Gastrocnemius medialis (tissue), 4 donors: ENCODE data around the gene MTHFSD. TPM values are rescaled to one million over a fixed set of nuclear protein-coding genes. Genes with fewer than 3 reads are reported as not detected.

Experiments used
- ATAC-seq, 2 donors: fragments of 150-250 bp; one replicate each; pipeline ENCODE4 v1.9.1; 2016
- DNase-seq, 2 donors: peaks; one replicate each; pipeline ENCODE4 v3.0.0-alpha.2; 2019
- H3K27ac ChIP-seq, 4 donors: fragments of 200-600 bp; sonication (generic); 1 replicate in 1 of 4; 2 replicates in 3 of 4; pipeline ENCODE4 v1.5.1; 2016 to 2018; ENCODE audit warnings: mild to moderate bottlenecking in 2 of 4, moderate library complexity in 1 of 4
- H3K27me3 ChIP-seq, 3 donors: fragments of 200-600 bp; sonication (generic) in 2 of 3; 1 replicate in 1 of 3; 2 replicates in 2 of 3; pipeline versions ENCODE4 v1.5.1 to v1.6.0; 2016 to 2019; ENCODE audit warnings: mild to moderate bottlenecking in 1 of 3, moderate library complexity in 1 of 3
- H3K36me3 ChIP-seq, 2 donors: fragments of 200-600 bp; sonication (generic) in 1 of 2; one replicate each; pipeline ENCODE4 v1.5.1; 2017 to 2018
- H3K4me1 ChIP-seq, 2 donors: fragments of 200-600 bp; sonication (generic) in 1 of 2; one replicate each; pipeline ENCODE4 v1.5.1; 2016 to 2017; ENCODE audit warnings: mild to moderate bottlenecking in 2 of 2
- H3K4me3 ChIP-seq, 4 donors: fragments of 200-600 bp; sonication (generic) in 3 of 4; 1 replicate in 1 of 4; 2 replicates in 3 of 4; pipeline ENCODE4 v1.5.1; 2016 to 2019; ENCODE audit warnings: mild to moderate bottlenecking in 2 of 4
- H3K9me3 ChIP-seq, 3 donors: fragments of 200-600 bp; sonication (generic) in 2 of 3; 1 replicate in 1 of 3; 2 replicates in 2 of 3; pipeline ENCODE4 v1.5.1; 2016 to 2019
- POLR2A ChIP-seq, 2 donors: fragments of 450-650 bp; IDR thresholded peaks; one replicate each; pipeline ENCODE4 v1.6.1; 2017; ENCODE audit warnings: antibody characterized with exemption in 2 of 2, mild to moderate bottlenecking in 2 of 2, moderate library complexity in 2 of 2
- in situ Hi-C, 4 donors: fragments of 200-750 bp; cut with MboI; loops; one replicate each; pipeline versions ENCODE4 v1.15.0 to v1.8.0; 2017; ENCODE audit warnings: low sequenced_read_pairs in 4 of 4
- intact Hi-C: fragments of 100-400 bp; cut with DNase I; formaldehyde crosslinking; loops from one replicate; pipeline ENCODE4 v1.15.1; 2023; ENCODE audit warnings: low total_unique reads
- total RNA-seq, 4 donors: library from RNA; depleted of rRNA; stranded (reverse); fragments of >200 nt; gene quantifications; one replicate each; pipeline versions ENCODE4 v1.1.0 to v1.2.3, GENCODE V29; 2016
- TF ChIP-seq, protein P1 (sequence below), 5 experiments: fragments of 450-650 bp in 3 of 5; fragments of 200-600 bp in 2 of 5; sonication (generic) in 2 of 5; IDR thresholded peaks in 4 of 5; conservative IDR thresholded peaks in 1 of 5; 1 replicate in 4 of 5; 2 replicates in 1 of 5; pipeline ENCODE4 v1.5.1; 2016 to 2019; ENCODE audit warnings: antibody characterized with exemption in 5 of 5, mild to moderate bottlenecking in 3 of 5, moderate library complexity in 3 of 5

Gene MTHFSD
- total RNA-seq, 4 donors from 2014 or later: 10.9 to 31.2 (median 16.0) TPM

DNA sequence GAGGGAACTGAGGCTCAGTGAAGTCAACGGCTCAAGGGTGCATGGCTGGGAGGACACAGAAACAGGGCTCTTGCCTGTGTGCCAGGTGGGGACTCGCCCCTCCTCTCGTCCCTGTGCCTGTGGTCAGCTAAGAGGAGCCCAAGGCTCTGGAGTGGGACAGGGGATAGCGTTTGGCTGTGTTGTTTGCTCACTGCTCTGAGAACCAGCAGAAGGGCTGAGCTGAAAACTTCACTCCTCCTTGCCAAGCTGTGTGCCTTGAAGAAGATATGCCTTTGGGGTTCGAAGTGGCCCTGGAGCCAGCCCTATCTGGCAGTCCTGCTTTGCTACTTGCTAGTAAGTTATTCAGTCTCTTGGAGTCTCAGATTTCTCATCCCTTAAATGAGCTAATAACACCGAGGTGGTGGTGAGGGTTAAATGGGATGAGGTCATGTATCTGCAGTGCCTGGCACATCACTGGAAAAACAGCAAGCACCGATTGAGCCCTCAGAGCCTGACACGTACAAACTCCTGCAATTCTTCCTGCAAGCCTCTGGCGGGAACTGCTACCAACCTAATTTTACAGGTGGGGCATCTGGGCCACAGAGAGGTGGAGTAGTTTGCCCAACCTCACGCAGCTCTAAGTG, 41.1 kb upstream of the MTHFSD start:
- peaks cover 14 to 41% (median 36%) of the 10 kb centered on the region in 3 donors for H3K27me3 ChIP-seq
- no peaks in the 10 kb centered on the region for H3K9me3 ChIP-seq
- H3K4me1 ChIP-seq: peaks cover 0 to 4% of the 10 kb centered on the region in 2 donors
- in situ Hi-C loops (loop anchor here in 2 of 4 donors (25.0 kb wide), 1 partner anchor 166 kb away; no protein-coding TSS in a partner anchor), intact Hi-C loops (no loop called here)
- H3K36me3 ChIP-seq: no peaks in the 10 kb centered on the region
- TF ChIP-seq, protein P1, sequence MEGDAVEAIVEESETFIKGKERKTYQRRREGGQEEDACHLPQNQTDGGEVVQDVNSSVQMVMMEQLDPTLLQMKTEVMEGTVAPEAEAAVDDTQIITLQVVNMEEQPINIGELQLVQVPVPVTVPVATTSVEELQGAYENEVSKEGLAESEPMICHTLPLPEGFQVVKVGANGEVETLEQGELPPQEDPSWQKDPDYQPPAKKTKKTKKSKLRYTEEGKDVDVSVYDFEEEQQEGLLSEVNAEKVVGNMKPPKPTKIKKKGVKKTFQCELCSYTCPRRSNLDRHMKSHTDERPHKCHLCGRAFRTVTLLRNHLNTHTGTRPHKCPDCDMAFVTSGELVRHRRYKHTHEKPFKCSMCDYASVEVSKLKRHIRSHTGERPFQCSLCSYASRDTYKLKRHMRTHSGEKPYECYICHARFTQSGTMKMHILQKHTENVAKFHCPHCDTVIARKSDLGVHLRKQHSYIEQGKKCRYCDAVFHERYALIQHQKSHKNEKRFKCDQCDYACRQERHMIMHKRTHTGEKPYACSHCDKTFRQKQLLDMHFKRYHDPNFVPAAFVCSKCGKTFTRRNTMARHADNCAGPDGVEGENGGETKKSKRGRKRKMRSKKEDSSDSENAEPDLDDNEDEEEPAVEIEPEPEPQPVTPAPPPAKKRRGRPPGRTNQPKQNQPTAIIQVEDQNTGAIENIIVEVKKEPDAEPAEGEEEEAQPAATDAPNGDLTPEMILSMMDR (IDR thresholded peaks at IDR 0.05 in 4 of 5, conservative IDR thresholded peaks at IDR 0.05 in 1 of 5): no peak
- TF ChIP-seq POLR2A (IDR thresholded peaks at IDR 0.05): no peak
- ATAC-seq (no peak), DNase-seq (no peak)
- H3K4me3 ChIP-seq: no peak overlapping the region
- no peak overlapping the region for H3K27ac ChIP-seq

DNA sequence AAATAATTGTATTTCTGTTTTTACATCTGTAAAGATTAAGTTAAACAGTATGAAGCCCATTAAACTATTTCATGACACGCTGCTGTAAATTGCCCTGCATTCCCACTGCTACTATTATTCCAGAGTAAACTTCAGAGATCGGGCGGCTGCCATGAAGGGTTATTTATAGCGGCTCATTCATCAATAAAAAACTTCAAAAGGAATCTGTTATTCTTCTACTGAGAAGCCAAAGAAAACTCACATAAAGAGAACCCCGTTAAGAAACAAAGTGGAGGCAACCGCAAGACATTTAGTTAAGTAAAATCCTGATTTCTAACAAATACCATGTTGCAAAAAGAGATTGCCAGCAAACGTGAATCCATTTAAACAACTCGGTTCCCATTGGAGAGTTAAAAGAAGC, 39.7 kb upstream of the MTHFSD start:
- H3K27ac ChIP-seq: no peak overlapping the region
- in situ Hi-C loops (loop anchor here in 2 of 4 donors (25.0 kb wide), 1 partner anchor 168 kb away; no protein-coding TSS in a partner anchor), intact Hi-C loops (no loop called here)
- H3K27me3 ChIP-seq: peaks cover 14 to 41% (median 36%) of the 10 kb centered on the region in 3 donors
- ATAC-seq: no peak
- DNase-seq: no peak
- H3K4me1 ChIP-seq: peaks cover 0 to 4% of the 10 kb centered on the region in 2 donors
- TF ChIP-seq, protein P1 (IDR thresholded peaks at IDR 0.05 in 4 of 5, conservative IDR thresholded peaks at IDR 0.05 in 1 of 5): no peak
- no peak for TF ChIP-seq POLR2A (IDR thresholded peaks at IDR 0.05)
- no peak overlapping the region for H3K4me3 ChIP-seq
- no peaks in the 10 kb centered on the region for H3K9me3 ChIP-seq
- no peaks in the 10 kb centered on the region for H3K36me3 ChIP-seq

DNA sequence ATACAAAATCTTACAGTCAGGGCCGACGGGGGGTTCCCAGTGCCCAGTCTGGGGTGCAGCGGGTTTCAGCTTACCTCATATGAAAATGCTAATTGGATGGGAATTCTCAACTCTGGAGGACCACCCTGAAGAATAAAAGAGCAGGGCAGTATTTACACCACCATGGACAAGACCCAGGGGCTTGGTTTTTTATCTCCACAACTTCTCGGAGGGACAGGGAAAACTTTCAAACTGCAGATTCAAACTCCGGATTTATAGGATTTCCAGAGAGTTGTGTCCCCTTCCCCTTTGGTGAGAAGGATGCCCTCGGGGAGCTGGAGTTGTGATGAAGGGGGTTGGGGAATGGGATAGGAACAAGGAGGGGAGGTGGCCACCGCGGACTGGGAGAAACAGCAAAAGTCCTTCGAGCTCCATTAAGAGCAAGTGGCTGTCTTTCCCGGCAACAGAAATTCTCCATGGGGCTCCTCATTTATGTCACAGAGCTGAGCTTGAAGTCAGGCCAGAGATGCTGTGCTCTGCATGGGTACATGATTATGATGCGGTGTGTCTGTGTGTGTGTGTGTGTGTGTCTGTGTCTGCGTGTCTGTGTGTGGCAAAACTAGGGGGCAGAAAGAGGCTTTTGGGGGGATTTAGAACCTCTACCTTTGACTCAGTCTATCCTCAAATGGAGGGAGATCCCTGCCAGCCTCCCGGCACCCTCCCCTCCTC, 39.0 kb upstream of the MTHFSD start:
- TF ChIP-seq POLR2A (IDR thresholded peaks at IDR 0.05): no peak
- TF ChIP-seq, protein P1 (IDR thresholded peaks at IDR 0.05 in 4 of 5, conservative IDR thresholded peaks at IDR 0.05 in 1 of 5): no peak
- intact Hi-C loops: no loop called here
- Histone ChIP-seq H3K4me1 (peaks cover 0 to 4% of the 10 kb centered on the region in 2 donors), H3K27ac (no peak overlapping the region), H3K27me3 (peaks cover 14 to 41% (median 36%) of the 10 kb centered on the region in 3 donors), H3K9me3 (no peaks in the 10 kb centered on the region), H3K4me3 (no peak overlapping the region), H3K36me3 (no peaks in the 10 kb centered on the region)
- no peak for ATAC-seq
- in situ Hi-C loops: loop anchor here in 2 of 4 donors (25.0 kb wide), 1 partner anchor 168 kb away; no protein-coding TSS in a partner anchor
- DNase-seq: no peak

DNA sequence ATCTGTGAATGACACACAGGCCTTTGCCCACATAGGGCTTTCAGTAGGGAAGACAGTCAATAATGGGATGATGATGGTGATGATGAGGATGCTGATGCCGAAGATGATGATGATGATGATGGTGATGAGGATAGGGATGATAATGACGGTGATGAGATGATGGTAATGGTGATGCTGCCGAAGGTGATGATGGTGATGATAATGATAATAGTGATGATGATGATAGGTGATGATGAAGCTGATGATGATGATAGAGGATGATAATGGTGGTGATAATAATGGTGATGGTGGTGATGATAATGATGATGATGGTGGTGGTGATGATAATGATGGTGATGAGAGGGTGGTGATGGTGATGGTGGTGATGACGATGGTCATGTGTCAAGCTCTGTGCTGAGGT, 36.2 kb upstream of the MTHFSD start:
- Histone ChIP-seq H3K4me3 (no peak overlapping the region), H3K36me3 (no peaks in the 10 kb centered on the region), H3K27ac (no peak overlapping the region), H3K27me3 (peaks cover 14 to 41% (median 36%) of the 10 kb centered on the region in 3 donors), H3K4me1 (peaks cover 0 to 4% of the 10 kb centered on the region in 2 donors), H3K9me3 (no peaks in the 10 kb centered on the region)
- DNase-seq (no peak), ATAC-seq (no peak)
- no peak for TF ChIP-seq POLR2A (IDR thresholded peaks at IDR 0.05)
- TF ChIP-seq, protein P1 (IDR thresholded peaks at IDR 0.05 in 4 of 5, conservative IDR thresholded peaks at IDR 0.05 in 1 of 5): no peak
- in situ Hi-C loops (loop anchor here in 2 of 4 donors (25.0 kb wide), 1 partner anchor 171 kb away; no protein-coding TSS in a partner anchor), intact Hi-C loops (no loop called here)
